Astrocyte (in vitro differentiated cells and primary cell): ENCODE results near the gene LHPP. TPM values are rescaled to one million over a fixed set of nuclear protein-coding genes. Genes with fewer than 3 reads are reported as not detected.

Source experiments
- DNase-seq: peaks from one replicate; pipeline ENCODE4 v3.0.0-alpha.2; 2010; ENCODE audit warnings: low read depth
- FAIRE-seq: peaks from 2 replicates; lab custom pipeline; 2011; peaks lifted over from hg19 to GRCh38; lab: Jason Lieb, UNC
- H2AFZ ChIP-seq: 2 replicates; pipeline ENCODE4 v1.6.0; 2012; ENCODE audit warnings: low read depth, low read length, inconsistent platforms
- H3K27ac ChIP-seq: 2 replicates; pipeline ENCODE4 v1.5.1; 2011; ENCODE audit warnings: low read depth, low read length, inconsistent platforms
- H3K27me3 ChIP-seq: 2 replicates; pipeline ENCODE4 v1.6.0; 2011; ENCODE audit warnings: low read length, inconsistent platforms; ENCODE audit not compliant: insufficient read depth
- H3K36me3 ChIP-seq: 2 replicates; pipeline ENCODE4 v1.5.1; 2011; ENCODE audit warnings: low read length, inconsistent platforms; ENCODE audit not compliant: insufficient read depth
- H3K4me1 ChIP-seq: 2 replicates; pipeline ENCODE4 v1.5.1; 2011; ENCODE audit warnings: low read length, inconsistent platforms; ENCODE audit not compliant: insufficient read depth
- H3K4me2 ChIP-seq: 2 replicates; pipeline ENCODE4 v1.6.0; 2012; ENCODE audit warnings: low read length, inconsistent platforms
- H3K4me3 ChIP-seq: 2 replicates; pipeline ENCODE4 v1.5.1; 2011; ENCODE audit warnings: low read depth, mild to moderate bottlenecking, low read length, inconsistent platforms; ENCODE audit not compliant: insufficient read depth
- H3K79me2 ChIP-seq: 2 replicates; pipeline ENCODE4 v1.6.0; 2012; ENCODE audit warnings: mild to moderate bottlenecking, low read length, inconsistent platforms; ENCODE audit not compliant: insufficient read depth
- H3K9ac ChIP-seq: 2 replicates; pipeline ENCODE4 v1.6.0; 2012; ENCODE audit warnings: mild to moderate bottlenecking, low read length, inconsistent platforms
- H3K9me3 ChIP-seq: 2 replicates; pipeline ENCODE4 v1.5.1; 2012; ENCODE audit warnings: low read depth, mild to moderate bottlenecking, low read length, inconsistent platforms; ENCODE audit not compliant: insufficient read depth
- H4K20me1 ChIP-seq: 2 replicates; pipeline ENCODE4 v1.6.0; 2012; ENCODE audit warnings: low read length, inconsistent platforms; ENCODE audit not compliant: insufficient read depth
- H3K27ac Mint-ChIP-seq: one replicate; pipeline ENCODE4 v1.8.0; 2021; ENCODE audit warnings: mild to moderate bottlenecking, mixed read lengths; ENCODE audit not compliant: unreplicated experiment
- H3K27me3 Mint-ChIP-seq: one replicate; pipeline ENCODE4 v1.8.0; 2021; ENCODE audit warnings: low read depth, mixed read lengths; ENCODE audit not compliant: unreplicated experiment
- H3K36me3 Mint-ChIP-seq: one replicate; pipeline ENCODE4 v1.8.0; 2021; ENCODE audit warnings: low read depth, mixed read lengths; ENCODE audit not compliant: unreplicated experiment
- H3K4me1 Mint-ChIP-seq: one replicate; pipeline ENCODE4 v1.8.0; 2021; ENCODE audit warnings: low read depth, mixed read lengths; ENCODE audit not compliant: unreplicated experiment
- H3K4me3 Mint-ChIP-seq: one replicate; pipeline ENCODE4 v1.8.0; 2021; ENCODE audit warnings: mild to moderate bottlenecking, moderate library complexity, mixed read lengths; ENCODE audit not compliant: unreplicated experiment
- H3K9me3 Mint-ChIP-seq: one replicate; pipeline ENCODE4 v1.8.0; 2021; ENCODE audit warnings: mild to moderate bottlenecking, mixed read lengths; ENCODE audit not compliant: unreplicated experiment
- EZH2 ChIP-seq: IDR thresholded peaks from 2 replicates; pipeline ENCODE4 v1.6.1; 2012; ENCODE audit warnings: mild to moderate bottlenecking, low read length, inconsistent platforms; ENCODE audit not compliant: insufficient read depth
- total RNA-seq: library from RNA; stranded (reverse); gene quantifications from 2 replicates; pipeline ENCODE4 v1.2.1, GENCODE V29; 2021
- TF ChIP-seq, protein P1 (sequence below): IDR thresholded peaks from 2 replicates; pipeline ENCODE4 v1.5.1; 2011; ENCODE audit warnings: low read depth, mild to moderate bottlenecking, inconsistent platforms, low read length, moderate library complexity; ENCODE audit not compliant: insufficient read depth

Gene LHPP
- total RNA-seq, 1 donor from 2014 or later: 6.9 TPM

DNA sequence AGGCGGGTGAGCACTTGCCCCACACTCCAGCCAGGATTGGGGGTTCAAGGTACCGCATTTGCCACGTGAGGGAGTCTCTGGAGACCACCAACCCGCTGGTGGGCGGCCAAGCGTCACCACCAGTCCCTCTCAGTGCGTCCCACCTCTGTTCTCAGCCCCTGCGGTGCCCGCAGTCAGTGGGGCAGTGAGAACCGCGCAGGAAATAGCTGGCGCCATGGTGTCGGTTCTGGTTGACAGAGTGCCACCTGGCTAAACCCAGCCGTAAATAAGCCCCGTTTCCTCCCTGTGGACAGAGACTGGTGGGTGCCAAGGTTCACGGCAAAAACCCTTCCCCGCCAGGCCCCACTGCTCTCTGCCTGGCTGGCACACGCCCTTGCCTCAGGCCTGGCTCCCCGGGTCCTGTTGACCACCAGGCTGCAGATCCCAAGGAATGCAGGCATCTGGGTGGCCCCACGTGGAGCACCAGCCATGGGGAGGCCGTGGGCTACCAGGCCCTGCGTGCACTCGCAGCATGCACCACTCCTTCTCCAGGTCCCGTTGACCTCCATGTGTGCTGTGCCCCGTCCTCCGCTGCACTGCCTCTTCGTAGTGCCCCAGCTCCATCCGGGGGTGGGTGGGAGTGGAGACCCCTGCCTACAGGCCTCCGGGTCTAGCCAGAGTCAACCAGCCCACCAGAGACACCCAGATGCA is 140.0 kb downstream of the LHPP start:
- Histone ChIP-seq H3K4me2 (no peak overlapping the region), H3K36me3 (no peaks in the 10 kb centered on the region), H3K27me3 (no peaks in the 10 kb centered on the region), H3K9ac (no peak overlapping the region), H3K4me1 (no peaks in the 10 kb centered on the region), H4K20me1 (no peaks in the 10 kb centered on the region), H3K27ac (no peak overlapping the region), H3K79me2 (no peaks in the 10 kb centered on the region), H3K4me3 (no peak overlapping the region), H2AFZ (no peak overlapping the region), H3K9me3 (no peaks in the 10 kb centered on the region)
- no peaks in the 10 kb centered on the region for H3K9me3 Mint-ChIP-seq
- peaks cover 19% of the 10 kb centered on the region for H3K27me3 Mint-ChIP-seq
- no peak for TF ChIP-seq EZH2
- TF ChIP-seq, protein P1, sequence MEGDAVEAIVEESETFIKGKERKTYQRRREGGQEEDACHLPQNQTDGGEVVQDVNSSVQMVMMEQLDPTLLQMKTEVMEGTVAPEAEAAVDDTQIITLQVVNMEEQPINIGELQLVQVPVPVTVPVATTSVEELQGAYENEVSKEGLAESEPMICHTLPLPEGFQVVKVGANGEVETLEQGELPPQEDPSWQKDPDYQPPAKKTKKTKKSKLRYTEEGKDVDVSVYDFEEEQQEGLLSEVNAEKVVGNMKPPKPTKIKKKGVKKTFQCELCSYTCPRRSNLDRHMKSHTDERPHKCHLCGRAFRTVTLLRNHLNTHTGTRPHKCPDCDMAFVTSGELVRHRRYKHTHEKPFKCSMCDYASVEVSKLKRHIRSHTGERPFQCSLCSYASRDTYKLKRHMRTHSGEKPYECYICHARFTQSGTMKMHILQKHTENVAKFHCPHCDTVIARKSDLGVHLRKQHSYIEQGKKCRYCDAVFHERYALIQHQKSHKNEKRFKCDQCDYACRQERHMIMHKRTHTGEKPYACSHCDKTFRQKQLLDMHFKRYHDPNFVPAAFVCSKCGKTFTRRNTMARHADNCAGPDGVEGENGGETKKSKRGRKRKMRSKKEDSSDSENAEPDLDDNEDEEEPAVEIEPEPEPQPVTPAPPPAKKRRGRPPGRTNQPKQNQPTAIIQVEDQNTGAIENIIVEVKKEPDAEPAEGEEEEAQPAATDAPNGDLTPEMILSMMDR: no peak
- FAIRE-seq: no peak
- H3K4me3 Mint-ChIP-seq: no peak overlapping the region
- no peak overlapping the region for H3K27ac Mint-ChIP-seq
- H3K36me3 Mint-ChIP-seq: no peaks in the 10 kb centered on the region
- no peaks in the 10 kb centered on the region for H3K4me1 Mint-ChIP-seq
- no peak for DNase-seq

DNA sequence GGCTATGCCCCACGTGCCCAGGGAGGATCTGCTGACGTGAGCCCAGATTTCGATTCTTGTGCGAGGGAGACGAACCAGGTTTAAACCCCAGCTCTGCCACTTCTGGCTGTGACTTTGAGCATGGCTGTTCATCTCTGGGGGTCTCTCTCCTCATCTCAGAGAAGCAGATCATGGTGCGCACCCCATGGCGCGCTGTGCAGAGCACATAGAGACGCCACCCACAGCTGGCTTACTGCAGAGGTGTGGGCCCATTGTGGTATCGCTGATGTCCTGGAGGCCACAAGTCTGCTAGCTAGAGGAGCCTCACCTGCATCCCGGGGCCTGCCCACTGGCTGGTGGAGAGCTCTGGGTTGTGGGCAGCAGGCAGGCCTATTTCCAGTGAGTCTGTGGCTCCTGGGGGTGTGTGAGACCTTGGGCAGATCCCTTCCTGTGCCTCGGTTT is 140.5 kb downstream of the LHPP start:
- TF ChIP-seq, protein P1: no peak
- TF ChIP-seq EZH2: no peak
- H3K9me3 Mint-ChIP-seq: no peaks in the 10 kb centered on the region
- no peak overlapping the region for H3K9ac ChIP-seq
- H2AFZ ChIP-seq: no peak overlapping the region
- H3K36me3 ChIP-seq: no peaks in the 10 kb centered on the region
- no peaks in the 10 kb centered on the region for H3K27me3 ChIP-seq
- H3K27me3 Mint-ChIP-seq: peaks cover 21% of the 10 kb centered on the region
- H3K36me3 Mint-ChIP-seq: no peaks in the 10 kb centered on the region
- FAIRE-seq (no peak), DNase-seq (no peak)
- H3K79me2 ChIP-seq: no peaks in the 10 kb centered on the region
- no peaks in the 10 kb centered on the region for H3K9me3 ChIP-seq
- H3K4me2 ChIP-seq: no peak overlapping the region
- no peaks in the 10 kb centered on the region for H3K4me1 Mint-ChIP-seq
- no peak overlapping the region for H3K4me3 Mint-ChIP-seq
- no peak overlapping the region for H3K27ac Mint-ChIP-seq
- H3K27ac ChIP-seq: no peak overlapping the region
- H3K4me3 ChIP-seq: no peak overlapping the region
- H4K20me1 ChIP-seq: no peaks in the 10 kb centered on the region
- H3K4me1 ChIP-seq: no peaks in the 10 kb centered on the region

DNA sequence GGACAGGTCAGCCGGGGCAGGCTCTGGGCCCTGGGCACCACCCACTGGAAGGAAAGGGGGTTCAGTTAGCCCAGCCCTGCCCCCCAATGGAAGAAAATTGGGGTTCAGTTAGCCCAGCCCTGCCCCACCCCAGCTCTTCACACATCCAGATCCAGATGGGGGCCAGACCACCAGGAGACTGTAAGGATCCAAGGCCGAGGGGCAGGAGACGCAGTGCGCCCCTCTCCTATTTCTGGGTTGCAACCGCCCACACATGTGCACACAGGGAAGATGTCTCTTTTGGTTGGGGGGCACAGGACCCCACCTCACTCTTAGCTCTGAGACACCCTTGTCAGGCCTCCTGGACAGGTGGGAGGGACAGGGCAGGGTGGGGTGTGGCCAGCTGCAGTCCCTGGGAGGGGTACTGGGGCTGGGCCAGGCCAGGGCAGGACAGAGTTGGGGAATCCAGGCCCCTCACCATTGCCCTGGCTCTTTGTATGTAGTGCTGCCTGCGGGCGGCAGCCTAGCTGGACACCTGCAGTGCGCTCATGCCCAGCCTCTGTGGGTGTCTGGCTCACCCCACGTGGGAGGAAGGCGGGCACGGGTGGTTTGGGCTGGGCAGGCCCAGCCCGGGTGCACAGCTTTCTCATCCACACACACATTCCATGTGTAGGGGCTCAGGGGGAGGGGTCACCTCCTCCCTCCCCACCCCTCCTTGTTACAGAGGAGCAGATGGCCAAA is 141.2 kb downstream of the LHPP start:
- Histone ChIP-seq H3K9ac (no peak overlapping the region), H2AFZ (no peak overlapping the region), H3K36me3 (no peaks in the 10 kb centered on the region), H3K4me2 (no peak overlapping the region), H3K27me3 (no peaks in the 10 kb centered on the region), H3K4me1 (no peaks in the 10 kb centered on the region), H3K27ac (no peak overlapping the region), H3K79me2 (no peaks in the 10 kb centered on the region), H4K20me1 (no peaks in the 10 kb centered on the region), H3K4me3 (no peak overlapping the region), H3K9me3 (no peaks in the 10 kb centered on the region)
- Mint-ChIP-seq H3K4me1 (no peaks in the 10 kb centered on the region), H3K27ac (no peak overlapping the region), H3K9me3 (no peaks in the 10 kb centered on the region), H3K27me3 (peaks cover 23% of the 10 kb centered on the region), H3K4me3 (no peak overlapping the region), H3K36me3 (no peaks in the 10 kb centered on the region)
- TF ChIP-seq EZH2: no peak
- TF ChIP-seq, protein P1: no peak
- no peak for FAIRE-seq
- DNase-seq: no peak
